ENCODE measurements around the gene PROB1.

The PROB1 gene

DNA sequence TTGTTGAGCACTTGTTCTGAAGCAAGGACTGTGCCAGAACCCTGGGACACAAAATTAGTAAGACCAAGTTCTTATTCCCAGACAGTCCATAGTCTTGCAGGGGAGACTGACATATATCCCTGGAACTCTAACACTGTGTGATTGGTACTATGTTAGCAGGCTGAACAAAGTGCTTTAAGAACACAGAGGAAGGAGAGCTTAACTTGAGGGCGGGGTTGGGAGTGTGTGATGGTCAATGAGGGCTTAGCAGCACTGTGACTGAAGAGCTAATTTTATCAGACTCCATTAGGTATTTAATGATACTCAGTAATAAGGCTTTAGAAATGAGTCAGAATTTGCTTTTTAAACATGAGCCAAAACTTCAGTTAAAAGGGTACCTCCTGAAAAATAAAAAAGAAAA lies 23.9 kb upstream of the PROB1 start:
- TF ChIP-seq CTCF (IDR thresholded peaks at IDR 0.05; ENCODE audit: low read depth, low read length, missing control alignments): no peak
- no peak for DNase-seq (ENCODE audit: extremely low read depth, low read depth)

GRCh38 chr5:139417214-139417613 lies 22.3 kb upstream of the PROB1 start:
- DNase-seq (ENCODE audit: extremely low read depth, low read depth): no peak
- H3K4me3 ChIP-seq (replicated peaks; ENCODE audit: low read depth, low read length): no peak overlapping the region
- no peak for TF ChIP-seq CTCF (IDR thresholded peaks at IDR 0.05; ENCODE audit: low read depth, low read length, missing control alignments)

More for the DNA sequence above, 23.9 kb upstream of the PROB1 start:
- no peak overlapping the region for H3K4me3 ChIP-seq (replicated peaks; ENCODE audit: low read depth, low read length)

DNA sequence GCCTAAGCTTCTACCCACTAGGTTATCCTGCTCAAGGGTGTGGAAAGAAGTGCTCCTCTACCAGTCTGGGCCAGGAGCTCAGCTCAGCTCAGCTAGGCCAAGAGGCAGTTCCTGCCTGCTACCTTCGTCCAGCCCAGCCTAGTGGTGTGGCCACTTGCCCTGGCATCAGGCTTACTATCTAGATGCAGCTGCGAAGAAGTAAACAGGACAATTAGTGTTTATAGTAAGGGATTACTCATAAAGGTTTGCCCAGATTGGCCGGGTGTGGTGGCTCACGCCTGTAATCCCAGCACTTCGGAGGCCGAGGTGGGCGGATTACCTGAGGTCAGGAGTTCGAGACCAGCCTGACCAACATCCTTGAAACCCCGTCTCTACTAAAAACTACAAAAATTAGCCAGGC lies 21.7 kb upstream of the PROB1 start:
- no peak overlapping the region for H3K4me3 ChIP-seq (replicated peaks; ENCODE audit: low read depth, low read length)
- no peak for TF ChIP-seq CTCF (IDR thresholded peaks at IDR 0.05; ENCODE audit: low read depth, low read length, missing control alignments)
- DNase-seq (ENCODE audit: extremely low read depth, low read depth): no peak

DNA sequence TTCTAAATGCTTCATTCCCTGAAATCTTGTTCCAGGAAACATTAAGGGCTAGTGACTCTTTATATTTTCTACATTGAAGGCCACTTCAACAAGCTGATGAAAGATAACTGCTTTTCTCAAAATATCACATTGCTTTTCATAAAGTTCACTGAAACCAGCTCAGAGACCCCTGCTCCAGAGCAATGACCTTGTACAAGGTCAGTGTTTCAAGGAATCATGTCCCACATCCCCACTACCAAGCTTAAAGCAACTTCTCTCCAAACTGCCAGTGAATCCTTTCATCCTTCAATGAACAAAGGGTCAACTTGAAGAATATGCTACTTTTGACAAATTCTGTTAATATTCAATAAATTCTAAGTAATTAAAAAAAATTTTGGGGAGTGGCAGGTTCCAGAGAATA lies 21.0 kb upstream of the PROB1 start:
- TF ChIP-seq CTCF (IDR thresholded peaks at IDR 0.05; ENCODE audit: low read depth, low read length, missing control alignments): no peak
- DNase-seq (ENCODE audit: extremely low read depth, low read depth): no peak
- no peak overlapping the region for H3K4me3 ChIP-seq (replicated peaks; ENCODE audit: low read depth, low read length)

- no peak for DNase-seq (ENCODE audit: extremely low read depth, low read depth)
- H3K4me3 ChIP-seq (replicated peaks; ENCODE audit: low read depth, low read length): no peak overlapping the region
- TF ChIP-seq CTCF (IDR thresholded peaks at IDR 0.05; ENCODE audit: low read depth, low read length, missing control alignments): no peak
Measured at GRCh38 chr5:139415221-139415861, 20.4 kb upstream of the PROB1 start.

- TF ChIP-seq CTCF (IDR thresholded peaks at IDR 0.05; ENCODE audit: low read depth, low read length, missing control alignments): no peak
- DNase-seq (ENCODE audit: extremely low read depth, low read depth): no peak
- H3K4me3 ChIP-seq (replicated peaks; ENCODE audit: low read depth, low read length): no peak overlapping the region
Measured at GRCh38 chr5:139414581-139415130, 19.8 kb upstream of the PROB1 start.

DNA sequence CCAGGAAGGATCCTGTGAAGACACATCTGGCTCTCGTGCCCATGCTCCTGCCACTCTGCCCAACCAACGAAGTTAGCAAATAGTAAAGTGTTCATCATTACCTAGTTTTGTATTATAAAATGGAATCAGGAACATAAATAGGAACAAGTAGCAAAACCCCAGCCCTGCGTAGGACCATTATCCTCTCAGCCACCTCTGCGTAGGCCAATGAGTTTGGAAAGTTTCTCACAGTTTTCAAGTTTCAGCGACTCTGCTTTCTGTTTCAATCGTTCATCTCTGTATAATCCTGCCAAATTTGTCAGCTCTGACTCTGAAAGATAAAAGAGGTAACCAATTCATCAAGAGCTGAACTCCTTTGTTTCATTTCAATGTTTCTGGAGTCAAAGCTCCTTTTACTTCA lies 19.1 kb upstream of the PROB1 start:
- H3K4me3 ChIP-seq (replicated peaks; ENCODE audit: low read depth, low read length): no peak overlapping the region
- DNase-seq (ENCODE audit: extremely low read depth, low read depth): no peak
- no peak for TF ChIP-seq CTCF (IDR thresholded peaks at IDR 0.05; ENCODE audit: low read depth, low read length, missing control alignments)

Data from HFF-Myc (cell line).